Mesenchymal stem cell (in vitro differentiated cells and primary cell): ENCODE results near the gene SLC29A2.

Source experiments
- DNase-seq: peaks from one replicate; pipeline ENCODE4 v3.0.0-alpha.2; 2013
- H2AFZ ChIP-seq: one replicate; pipeline ENCODE4 v1.6.1; 2013; ENCODE audit warnings: low read depth, mild to moderate bottlenecking, control low read depth, inconsistent platforms, low read length, moderate library complexity
- H2AK5ac ChIP-seq: 2 replicates; pipeline ENCODE4 v1.6.1; 2013; ENCODE audit warnings: low read length, moderate library complexity, mild to moderate bottlenecking, inconsistent platforms; ENCODE audit not compliant: severe bottlenecking
- H2BK120ac ChIP-seq: one replicate; pipeline ENCODE4 v1.6.1; 2013; ENCODE audit warnings: low read depth, mild to moderate bottlenecking, inconsistent platforms, low read length, moderate library complexity
- H2BK12ac ChIP-seq, 2 experiments: one replicate each; pipeline ENCODE4 v1.6.1; 2013; ENCODE audit warnings: inconsistent platforms in 2 of 2, low read length in 2 of 2, mild to moderate bottlenecking in 2 of 2, moderate library complexity in 2 of 2, control low read depth in 1 of 2
- H2BK15ac ChIP-seq: one replicate; pipeline ENCODE4 v1.6.1; 2013; ENCODE audit warnings: mild to moderate bottlenecking, low read depth, inconsistent platforms; ENCODE audit not compliant: poor library complexity, severe bottlenecking
- H2BK5ac ChIP-seq: 2 replicates; pipeline ENCODE4 v1.6.1; 2013; ENCODE audit warnings: low read depth, mild to moderate bottlenecking, low read length, control low read depth, inconsistent platforms; ENCODE audit not compliant: poor library complexity, severe bottlenecking
- H3K14ac ChIP-seq, 2 experiments: one replicate each; pipeline ENCODE4 v1.6.1; 2013; ENCODE audit warnings: inconsistent platforms in 2 of 2, low read length in 2 of 2, control low read depth in 1 of 2, mild to moderate bottlenecking in 1 of 2, moderate library complexity in 1 of 2
- H3K18ac ChIP-seq, 2 experiments: one replicate each; pipeline ENCODE4 v1.6.1; 2013; ENCODE audit warnings: inconsistent platforms in 2 of 2, low read length in 2 of 2, control low read depth in 1 of 2, low read depth in 1 of 2, mild to moderate bottlenecking in 1 of 2
- H3K23ac ChIP-seq, 2 experiments: one replicate each; pipeline ENCODE4 v1.6.1; 2013; ENCODE audit warnings: inconsistent platforms in 2 of 2, low read length in 2 of 2, mild to moderate bottlenecking in 2 of 2, moderate library complexity in 2 of 2, control low read depth in 1 of 2
- H3K27ac ChIP-seq: 2 replicates; pipeline ENCODE4 v1.5.1; 2013; ENCODE audit warnings: mild to moderate bottlenecking, moderate library complexity, low read length, control low read depth, inconsistent platforms; ENCODE audit not compliant: poor library complexity, severe bottlenecking
- H3K27me3 ChIP-seq, 2 experiments: 2 replicates each; pipeline versions ENCODE4 v1.6.1 to v1.7.0; 2013; ENCODE audit warnings: low read length in 2 of 2, mild to moderate bottlenecking in 2 of 2, moderate library complexity in 2 of 2, control low read depth in 1 of 2, inconsistent platforms in 1 of 2; ENCODE audit not compliant: control insufficient read depth in 1 of 2, insufficient read depth in 1 of 2
- H3K36me3 ChIP-seq, 2 experiments: 2 replicates each; pipeline versions ENCODE4 v1.6.1 to v1.7.0; 2013; ENCODE audit warnings: low read length in 2 of 2, control low read depth in 1 of 2, inconsistent platforms in 1 of 2, low read depth in 1 of 2, mild to moderate bottlenecking in 1 of 2; ENCODE audit not compliant: insufficient read depth in 2 of 2, control insufficient read depth in 1 of 2
- H3K4ac ChIP-seq, 2 experiments: one replicate each; pipeline ENCODE4 v1.6.1; 2013; ENCODE audit warnings: inconsistent platforms in 2 of 2, low read length in 2 of 2, mild to moderate bottlenecking in 2 of 2, moderate library complexity in 2 of 2, control low read depth in 1 of 2, low read depth in 1 of 2
- H3K4me1 ChIP-seq: 2 replicates; pipeline ENCODE4 v1.6.1; 2013; ENCODE audit warnings: low read depth, low read length, control low read depth; ENCODE audit not compliant: control insufficient read depth, insufficient read depth
- H3K4me2 ChIP-seq: 2 replicates; pipeline ENCODE4 v1.6.1; 2013; ENCODE audit warnings: low read length, mild to moderate bottlenecking, inconsistent platforms; ENCODE audit not compliant: poor library complexity, severe bottlenecking
- H3K4me3 ChIP-seq, 2 experiments: 2 replicates each; pipeline versions ENCODE4 v1.5.1 to v1.7.0; 2013; ENCODE audit warnings: low read length in 2 of 2, mild to moderate bottlenecking in 2 of 2, control low read depth in 1 of 2, low read depth in 1 of 2; ENCODE audit not compliant: insufficient read depth in 1 of 2
- H3K79me1 ChIP-seq: replicated peaks from 2 replicates; pipeline ENCODE4 v1.6.1; 2013; ENCODE audit warnings: mild to moderate bottlenecking, control low read depth, low read length, inconsistent platforms; ENCODE audit not compliant: poor library complexity, severe bottlenecking
- H3K9ac ChIP-seq: 2 replicates; pipeline ENCODE4 v1.7.0; 2013; ENCODE audit warnings: mild to moderate bottlenecking, low read length, moderate library complexity
- H3K9me3 ChIP-seq: 2 replicates; pipeline ENCODE4 v1.7.0; 2013; ENCODE audit warnings: mild to moderate bottlenecking, low read length; ENCODE audit not compliant: control insufficient read depth
- H4K8ac ChIP-seq: one replicate; pipeline ENCODE4 v1.6.1; 2013; ENCODE audit warnings: inconsistent platforms, mild to moderate bottlenecking, low read length, moderate library complexity
- H4K91ac ChIP-seq: one replicate; pipeline ENCODE4 v1.6.1; 2013; ENCODE audit warnings: mild to moderate bottlenecking, low read length, inconsistent platforms
- WGBS: methylation state at CpG from one replicate; pipeline ENCODE4 v1.1.7; 2013; ENCODE audit warnings: mixed read lengths; 5-methylcytosine and 5-hydroxymethylcytosine counted together

SLC29A2 gene

GRCh38 chr11:66328302-66329144, 43.0 kb downstream of the SLC29A2 start:
- H3K4me2 ChIP-seq, result no peak overlapping the region
- peak overlapping the region; percentile 34 for H3K27ac ChIP-seq
- H3K4me1 ChIP-seq, result peaks cover 63% of the 10 kb centered on the region
- peak overlapping the region; percentile 85 for H3K9ac ChIP-seq
- no peaks in the 10 kb centered on the region for H3K27me3 ChIP-seq
- H4K91ac ChIP-seq, result peak overlapping the region; percentile 98
- peak overlapping the region in 1 of 2 experiments; percentile 88 for H3K14ac ChIP-seq
- H3K23ac ChIP-seq, result no peak overlapping the region
- H2AFZ ChIP-seq, result no peak overlapping the region
- H3K4me3 ChIP-seq, result peak overlapping the region in 1 of 2 experiments; percentile 60
- no peaks in the 10 kb centered on the region for H3K9me3 ChIP-seq
- peaks cover 26 to 31% of the 10 kb centered on the region in 2 experiments for H3K36me3 ChIP-seq
- WGBS, result 10% methylated on average over 19 of the region's 19 CpGs
- peak; percentile 86 for DNase-seq
- H3K79me1 ChIP-seq, result peaks cover 13% of the 10 kb centered on the region
- no peak overlapping the region for H2BK5ac ChIP-seq
- H2AK5ac ChIP-seq, result peak overlapping the region; percentile 14
- peak overlapping the region; percentile 88 for H4K8ac ChIP-seq
- peak overlapping the region; percentile 99 for H2BK12ac ChIP-seq
- H2BK120ac ChIP-seq, result peak overlapping the region; percentile 74
- no peak overlapping the region for H2BK15ac ChIP-seq
- peak overlapping the region; percentile 96 for H3K18ac ChIP-seq
- peak overlapping the region; percentile 40 to 92 for H3K4ac ChIP-seq

DNA sequence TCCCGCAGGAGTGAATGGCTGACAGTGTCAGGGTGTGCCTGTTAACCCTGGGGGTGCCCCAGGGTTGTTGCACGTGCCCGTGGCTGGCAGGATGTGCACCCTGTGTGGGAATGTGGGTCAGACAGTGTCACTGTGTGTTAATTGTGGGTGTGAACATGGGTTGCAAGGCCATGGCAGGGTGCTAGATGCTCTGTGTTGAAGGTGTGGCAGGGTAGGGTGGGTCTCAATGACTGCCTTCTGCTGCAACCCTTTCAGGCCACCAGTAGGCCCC, 43.6 kb downstream of the SLC29A2 start:
- Histone ChIP-seq H3K4me3 (peak overlapping the region in 1 of 2 experiments; percentile 60), H2AK5ac (peak overlapping the region; percentile 51), H4K91ac (peak overlapping the region; percentile 98), H4K8ac (peak overlapping the region; percentile 24), H3K27me3 (no peaks in the 10 kb centered on the region), H3K14ac (peak overlapping the region in 1 of 2 experiments; percentile 88), H2BK12ac (peak overlapping the region; percentile 99), H2BK15ac (no peak overlapping the region), H3K79me1 (peaks cover 13% of the 10 kb centered on the region), H3K27ac (peak overlapping the region; percentile 21), H3K9ac (peak overlapping the region; percentile 85), H3K9me3 (no peaks in the 10 kb centered on the region), H3K23ac (no peak overlapping the region), H3K18ac (peak overlapping the region; percentile 96), H3K4ac (peak overlapping the region; percentile 92 to 95), H3K4me2 (no peak overlapping the region), H2BK5ac (no peak overlapping the region), H2BK120ac (peak overlapping the region; percentile 65), H3K4me1 (peaks cover 58% of the 10 kb centered on the region), H2AFZ (no peak overlapping the region), H3K36me3 (peaks cover 20 to 25% of the 10 kb centered on the region in 2 experiments)
- 68% methylated on average over 3 of the region's 3 CpGs for WGBS
- no peak for DNase-seq

DNA sequence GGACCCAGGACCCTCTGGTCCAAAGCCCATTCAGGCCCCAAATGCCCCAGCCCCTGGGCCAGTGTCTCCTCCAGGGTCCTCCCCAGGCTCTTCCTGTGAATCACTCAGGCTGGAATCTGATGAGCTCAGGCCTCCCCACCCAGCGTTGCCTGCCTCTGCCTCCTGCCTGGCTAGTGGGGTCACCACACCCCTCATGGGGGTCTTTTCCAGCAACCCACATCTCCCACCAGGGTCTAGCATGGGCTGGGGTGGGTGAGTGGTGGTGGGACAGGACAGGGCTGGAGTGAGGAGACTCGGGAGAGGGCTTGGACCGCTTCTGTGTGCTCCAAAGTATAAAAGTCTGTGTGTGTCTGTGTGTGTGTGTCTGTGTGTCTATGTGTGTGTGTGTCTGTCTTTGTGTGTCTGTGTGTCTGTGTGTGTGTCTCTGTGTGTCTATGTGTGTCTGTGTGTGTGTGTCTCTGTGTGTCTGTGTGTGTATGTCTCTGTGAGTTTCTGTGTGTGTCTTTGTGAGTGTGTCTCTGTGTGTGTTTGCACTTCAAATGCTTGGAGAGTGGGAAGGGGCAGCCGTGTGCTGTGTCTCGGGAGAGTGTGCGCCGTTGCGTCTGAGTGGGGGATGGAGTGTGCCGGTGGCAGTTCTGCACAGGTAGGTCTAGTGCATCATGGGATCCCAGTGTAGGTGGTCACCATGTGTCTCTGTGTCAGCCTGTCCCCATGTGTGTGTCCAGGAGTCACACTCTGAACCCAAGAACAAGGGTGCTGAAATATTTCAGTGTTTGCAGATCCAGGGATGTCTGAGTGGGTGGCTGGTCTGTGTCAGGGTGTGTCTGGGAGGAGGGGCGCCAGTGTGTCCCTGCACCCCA, 44.2 kb downstream of the SLC29A2 start:
- Histone ChIP-seq H3K36me3 (peaks cover 14 to 20% of the 10 kb centered on the region in 2 experiments), H3K18ac (peak overlapping the region; percentile 96), H3K14ac (peak overlapping the region in 1 of 2 experiments; percentile 88), H3K4me1 (peaks cover 54% of the 10 kb centered on the region), H2BK120ac (peak overlapping the region; percentile 65), H4K91ac (peak overlapping the region; percentile 98), H3K4ac (peak overlapping the region; percentile 93 to 95), H3K27me3 (no peaks in the 10 kb centered on the region), H2BK5ac (peak overlapping the region; percentile 84), H2BK12ac (peak overlapping the region; percentile 99), H2AFZ (peak overlapping the region; percentile 19), H2AK5ac (peak overlapping the region; percentile 83), H3K4me3 (peak overlapping the region in 1 of 2 experiments; percentile 60), H3K79me1 (peaks cover 9% of the 10 kb centered on the region), H4K8ac (peak overlapping the region; percentile 85), H3K9me3 (no peaks in the 10 kb centered on the region), H3K9ac (peak overlapping the region; percentile 85), H3K23ac (no peak overlapping the region), H3K4me2 (peak overlapping the region; percentile 4), H2BK15ac (peak overlapping the region; percentile 94), H3K27ac (peak overlapping the region; percentile 96)
- 56% methylated on average over 9 of the region's 10 CpGs for WGBS
- DNase-seq, result peak; percentile 84
